Suprapubic skin (tissue), 4 donors: ENCODE measurements around the gene LRG1.

Experiments used
- EP300 ChIP-seq: sonication (generic); formaldehyde crosslinking; IDR thresholded peaks from one replicate; pipeline ENCODE4 v1.6.1; 2017; ENCODE audit warnings: antibody characterized with exemption
- POLR2A ChIP-seq, 2 donors: fragments of 450-650 bp; IDR thresholded peaks; one replicate each; pipeline ENCODE4 v1.6.1; 2017; ENCODE audit warnings: antibody characterized with exemption in 2 of 2, mild to moderate bottlenecking in 2 of 2, moderate library complexity in 2 of 2
- POLR2AphosphoS5 ChIP-seq, 3 donors: sonication (generic); formaldehyde crosslinking; IDR thresholded peaks; one replicate each; pipeline ENCODE4 v1.6.1; 2017; ENCODE audit warnings: antibody characterized with exemption in 3 of 3
- TF ChIP-seq, protein P1 (sequence below), 2 donors: fragments of 200-600 bp in 1 of 2; fragments of 450-650 bp in 1 of 2; sonication (generic) in 1 of 2; IDR thresholded peaks; one replicate each; pipeline ENCODE4 v1.5.1; 2016 to 2019; ENCODE audit warnings: antibody characterized with exemption in 2 of 2, mild to moderate bottlenecking in 1 of 2, moderate library complexity in 1 of 2

DNA sequence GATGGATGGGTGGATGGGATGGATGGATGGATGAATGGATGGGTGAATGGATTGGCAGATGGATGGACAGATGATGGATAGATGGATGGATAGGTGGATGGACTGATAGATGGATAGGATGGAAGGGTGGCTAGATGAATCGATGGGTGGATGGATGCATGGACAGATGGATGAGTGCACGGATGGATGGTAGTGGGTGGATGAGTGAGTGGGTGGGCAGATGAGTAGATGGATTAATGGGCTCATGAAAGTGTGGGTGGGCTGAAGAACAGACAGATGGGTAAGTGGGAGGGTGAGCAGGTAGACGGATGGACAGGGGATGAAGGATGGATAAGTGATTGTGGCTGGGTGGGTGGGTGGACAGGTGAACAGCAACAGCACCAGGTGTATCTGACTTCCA, 13.9 kb upstream of the LRG1 start:
- TF ChIP-seq POLR2AphosphoS5 (IDR thresholded peaks at IDR 0.05) = no peak
- TF ChIP-seq, protein P1, sequence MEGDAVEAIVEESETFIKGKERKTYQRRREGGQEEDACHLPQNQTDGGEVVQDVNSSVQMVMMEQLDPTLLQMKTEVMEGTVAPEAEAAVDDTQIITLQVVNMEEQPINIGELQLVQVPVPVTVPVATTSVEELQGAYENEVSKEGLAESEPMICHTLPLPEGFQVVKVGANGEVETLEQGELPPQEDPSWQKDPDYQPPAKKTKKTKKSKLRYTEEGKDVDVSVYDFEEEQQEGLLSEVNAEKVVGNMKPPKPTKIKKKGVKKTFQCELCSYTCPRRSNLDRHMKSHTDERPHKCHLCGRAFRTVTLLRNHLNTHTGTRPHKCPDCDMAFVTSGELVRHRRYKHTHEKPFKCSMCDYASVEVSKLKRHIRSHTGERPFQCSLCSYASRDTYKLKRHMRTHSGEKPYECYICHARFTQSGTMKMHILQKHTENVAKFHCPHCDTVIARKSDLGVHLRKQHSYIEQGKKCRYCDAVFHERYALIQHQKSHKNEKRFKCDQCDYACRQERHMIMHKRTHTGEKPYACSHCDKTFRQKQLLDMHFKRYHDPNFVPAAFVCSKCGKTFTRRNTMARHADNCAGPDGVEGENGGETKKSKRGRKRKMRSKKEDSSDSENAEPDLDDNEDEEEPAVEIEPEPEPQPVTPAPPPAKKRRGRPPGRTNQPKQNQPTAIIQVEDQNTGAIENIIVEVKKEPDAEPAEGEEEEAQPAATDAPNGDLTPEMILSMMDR (IDR thresholded peaks at IDR 0.05) = no peak
- no peak for TF ChIP-seq POLR2A (IDR thresholded peaks at IDR 0.05)
- no peak for TF ChIP-seq EP300
